Activated CD8-positive, alpha-beta T cell treated with anti-CD3 and anti-CD28 coated beads, Interleukin-2, amount 10 ng/mL, durations not matched to agents 7 days and 5 days (primary cell): ENCODE data around the gene VWA5B1. TPM values are rescaled to one million over a fixed set of nuclear protein-coding genes. Genes with fewer than 3 reads are reported as not detected.

Experiments used
- ATAC-seq: fragments of 150-1000 bp; cut with Tn5 transposase; one replicate; pipeline ENCODE4 v1.10.0; 2021; ENCODE audit warnings: moderate library complexity
- CTCF ChIA-PET: fragments of 350-600 bp; sonication (Branson Sonifier 250); formaldehyde crosslinking; loops from one replicate; lab custom pipeline; 2021; ENCODE audit warnings: antibody characterized with exemption; lab: Charles Lee
- POLR2A ChIA-PET: fragments of 350-600 bp; sonication (Branson Sonifier 250); formaldehyde crosslinking; loops from one replicate; lab custom pipeline; 2021; ENCODE audit warnings: antibody characterized with exemption; lab: Charles Lee
- DNase-seq: peaks from one replicate; pipeline ENCODE4 v3.0.0-alpha.2; 2020
- H3K27ac Mint-ChIP-seq: one replicate; pipeline ENCODE4 v1.8.0; 2021; ENCODE audit warnings: mild to moderate bottlenecking, mixed read lengths
- H3K27me3 Mint-ChIP-seq: one replicate; pipeline ENCODE4 v1.8.0; 2021; ENCODE audit warnings: low read depth, mixed read lengths
- H3K36me3 Mint-ChIP-seq: one replicate; pipeline ENCODE4 v1.8.0; 2021; ENCODE audit warnings: low read depth, mixed read lengths
- H3K4me1 Mint-ChIP-seq: one replicate; pipeline ENCODE4 v1.8.0; 2021; ENCODE audit warnings: low read depth, mixed read lengths
- H3K4me3 Mint-ChIP-seq: one replicate; pipeline ENCODE4 v1.8.0; 2021; ENCODE audit warnings: mild to moderate bottlenecking, mixed read lengths
- H3K9me3 Mint-ChIP-seq: one replicate; pipeline ENCODE4 v1.8.0; 2022; ENCODE audit warnings: mixed read lengths; ENCODE audit not compliant: insufficient read depth
- total RNA-seq, 2 experiments: library from RNA; stranded (reverse); gene quantifications; one replicate each; pipeline ENCODE4 v1.2.3, GENCODE V29; 2021

Gene VWA5B1
- total RNA-seq, 2 experiments from 2014 or later, result not detected

- ChIA-PET POLR2A (no interaction called here), CTCF (no interaction called here)
- H3K27ac Mint-ChIP-seq, result no peak overlapping the region
- DNase-seq, result no peak
- ATAC-seq, result no peak
- no peak overlapping the region for H3K4me3 Mint-ChIP-seq
- no peaks in the 10 kb centered on the region for H3K4me1 Mint-ChIP-seq
- H3K36me3 Mint-ChIP-seq, result no peaks in the 10 kb centered on the region
- peaks cover 7% of the 10 kb centered on the region for H3K9me3 Mint-ChIP-seq
- peaks cover 29% of the 10 kb centered on the region for H3K27me3 Mint-ChIP-seq
Observed at GRCh38 chr1:20343938-20344302, 53.2 kb downstream of the VWA5B1 start.

DNA sequence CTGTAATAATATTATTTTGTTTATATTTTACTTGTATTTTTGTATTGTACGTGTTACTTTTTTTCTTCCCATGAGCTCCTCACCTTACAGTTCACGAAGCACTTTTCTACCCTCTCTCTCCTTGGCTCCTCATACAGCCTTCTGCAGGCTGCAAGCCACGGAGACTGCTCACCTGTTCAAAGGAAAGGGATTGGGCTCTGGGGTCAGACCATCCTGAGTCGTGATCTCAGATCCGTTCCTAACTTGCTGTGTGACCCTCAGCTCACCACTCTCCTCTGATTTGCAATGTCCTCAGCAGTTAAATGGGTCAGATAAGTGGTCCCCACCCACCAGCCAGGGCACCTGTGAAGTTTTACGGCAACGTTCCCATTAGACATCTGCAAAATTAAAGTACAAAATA, 54.1 kb downstream of the VWA5B1 start:
- Mint-ChIP-seq H3K4me1 (no peaks in the 10 kb centered on the region), H3K9me3 (peaks cover 7% of the 10 kb centered on the region), H3K27me3 (peaks cover 29% of the 10 kb centered on the region), H3K36me3 (no peaks in the 10 kb centered on the region), H3K27ac (no peak overlapping the region), H3K4me3 (no peak overlapping the region)
- CTCF ChIA-PET, result no interaction called here
- POLR2A ChIA-PET, result no interaction called here
- DNase-seq, result no peak
- ATAC-seq, result no peak

GRCh38 chr1:20345419-20345818, 54.7 kb downstream of the VWA5B1 start:
- H3K4me1 Mint-ChIP-seq, result no peaks in the 10 kb centered on the region
- ATAC-seq (no peak), DNase-seq (no peak)
- H3K27me3 Mint-ChIP-seq, result peaks cover 29% of the 10 kb centered on the region
- no peaks in the 10 kb centered on the region for H3K36me3 Mint-ChIP-seq
- ChIA-PET CTCF (interaction anchor here (0.6 to 2.9 kb wide), 2 partner anchors 16 to 1556 kb away, joined by 3 to 10 read pairs; no protein-coding TSS in a partner anchor), POLR2A (no interaction called here)
- peaks cover 7% of the 10 kb centered on the region for H3K9me3 Mint-ChIP-seq
- no peak overlapping the region for H3K4me3 Mint-ChIP-seq
- H3K27ac Mint-ChIP-seq, result no peak overlapping the region

DNA sequence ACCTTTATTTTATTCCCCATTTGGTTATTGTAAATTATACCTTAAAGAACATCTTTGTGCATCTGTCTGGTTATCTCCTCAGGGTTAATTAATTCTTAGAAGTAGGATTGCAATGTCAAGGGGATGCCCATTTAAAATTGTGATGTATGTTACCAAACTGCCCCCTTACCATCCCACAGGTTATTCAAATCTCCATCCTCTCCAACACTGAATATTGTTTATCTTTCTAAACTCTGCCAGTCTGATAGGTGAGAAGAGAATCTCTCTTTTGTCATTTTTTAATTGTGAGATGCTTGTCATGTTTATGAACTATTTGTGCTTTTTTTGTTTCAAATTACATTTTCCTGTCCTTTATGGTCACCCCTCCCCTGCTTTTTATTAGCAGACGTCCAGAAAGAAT, 55.8 kb downstream of the VWA5B1 start:
- no peaks in the 10 kb centered on the region for H3K4me1 Mint-ChIP-seq
- H3K27ac Mint-ChIP-seq, result no peak overlapping the region
- DNase-seq (no peak), ATAC-seq (no peak)
- ChIA-PET POLR2A (no interaction called here), CTCF (interaction anchor here (2.9 kb wide), 1 partner anchor 15 kb away, joined by 10 read pairs; no protein-coding TSS in a partner anchor)
- H3K9me3 Mint-ChIP-seq, result peaks cover 7% of the 10 kb centered on the region
- peaks cover 25% of the 10 kb centered on the region for H3K27me3 Mint-ChIP-seq
- no peak overlapping the region for H3K4me3 Mint-ChIP-seq
- H3K36me3 Mint-ChIP-seq, result no peaks in the 10 kb centered on the region

- H3K36me3 Mint-ChIP-seq, result no peaks in the 10 kb centered on the region
- H3K9me3 Mint-ChIP-seq, result peaks cover 7% of the 10 kb centered on the region
- no peak overlapping the region for H3K4me3 Mint-ChIP-seq
- no peak for DNase-seq
- ChIA-PET POLR2A (no interaction called here), CTCF (interaction anchor here (2.9 kb wide), 1 partner anchor 13 kb away, joined by 10 read pairs; no protein-coding TSS in a partner anchor)
- no peak for ATAC-seq
- H3K27me3 Mint-ChIP-seq, result peaks cover 19% of the 10 kb centered on the region
- H3K27ac Mint-ChIP-seq, result no peak overlapping the region
- H3K4me1 Mint-ChIP-seq, result no peaks in the 10 kb centered on the region
Observed at GRCh38 chr1:20347699-20348098, 57.0 kb downstream of the VWA5B1 start.

DNA sequence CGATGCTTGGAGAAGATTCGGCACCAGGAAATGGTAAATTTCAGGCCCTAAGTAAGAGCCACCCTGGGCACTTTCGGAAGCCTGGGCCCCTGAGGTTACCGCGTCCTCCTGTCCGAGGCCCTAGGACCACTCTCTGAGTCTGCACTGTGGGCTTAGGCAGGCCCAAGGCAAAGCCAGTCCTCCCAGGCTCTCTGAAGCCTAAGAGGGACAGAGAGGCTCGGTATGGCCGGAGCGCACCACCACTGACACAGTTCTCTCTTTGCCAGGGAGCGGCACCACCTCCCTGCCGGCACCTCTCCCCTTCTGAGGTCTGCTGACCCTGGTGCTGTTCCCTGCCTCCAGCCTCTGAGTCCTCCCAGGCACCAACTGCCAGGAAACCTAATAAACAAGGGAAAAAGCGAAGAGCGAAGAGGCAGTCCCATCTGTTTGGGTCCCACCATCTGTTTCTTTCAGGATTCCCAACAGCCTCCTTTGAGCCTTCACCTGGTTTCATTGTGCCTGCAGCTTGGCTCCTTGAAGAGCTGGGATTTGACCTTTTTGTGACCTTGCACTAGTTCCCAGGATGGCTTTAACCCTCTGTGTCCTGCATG, 57.7 kb downstream of the VWA5B1 start:
- ChIA-PET CTCF (interaction anchor here (1.3 to 2.9 kb wide), 2 partner anchors 13 to 14 kb away, joined by 5 to 10 read pairs; no protein-coding TSS in a partner anchor), POLR2A (no interaction called here)
- Mint-ChIP-seq H3K4me3 (no peak overlapping the region), H3K9me3 (peaks cover 7% of the 10 kb centered on the region), H3K4me1 (no peaks in the 10 kb centered on the region), H3K27me3 (peaks cover 17% of the 10 kb centered on the region), H3K27ac (no peak overlapping the region), H3K36me3 (no peaks in the 10 kb centered on the region)
- ATAC-seq (no peak), DNase-seq (no peak)

DNA sequence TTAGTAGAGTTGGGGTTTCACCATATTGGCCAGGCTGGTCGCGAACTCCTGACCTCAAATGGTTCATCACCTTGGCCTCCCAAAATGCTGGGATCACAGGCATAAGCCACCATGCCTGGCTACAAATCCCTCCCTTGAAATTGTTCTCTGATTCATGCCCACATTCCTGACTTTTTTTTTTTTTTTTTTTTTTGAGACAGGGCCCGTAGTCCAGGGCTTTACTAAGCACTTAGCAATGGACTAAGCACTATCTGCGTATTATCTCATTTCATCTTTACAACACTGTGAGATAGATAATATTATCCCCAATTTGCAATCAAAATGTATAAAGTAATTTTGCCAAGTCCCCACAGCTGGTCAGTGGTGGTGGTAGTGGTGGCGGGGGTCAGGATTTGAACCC, 58.9 kb downstream of the VWA5B1 start:
- Mint-ChIP-seq H3K9me3 (peaks cover 7% of the 10 kb centered on the region), H3K27me3 (peaks cover 9% of the 10 kb centered on the region), H3K4me3 (no peak overlapping the region), H3K36me3 (no peaks in the 10 kb centered on the region), H3K27ac (no peak overlapping the region), H3K4me1 (no peaks in the 10 kb centered on the region)
- DNase-seq (no peak), ATAC-seq (no peak)
- ChIA-PET POLR2A (no interaction called here), CTCF (interaction anchor here (1.3 kb wide), 1 partner anchor 12 kb away, joined by 5 read pairs; no protein-coding TSS in a partner anchor)

DNA sequence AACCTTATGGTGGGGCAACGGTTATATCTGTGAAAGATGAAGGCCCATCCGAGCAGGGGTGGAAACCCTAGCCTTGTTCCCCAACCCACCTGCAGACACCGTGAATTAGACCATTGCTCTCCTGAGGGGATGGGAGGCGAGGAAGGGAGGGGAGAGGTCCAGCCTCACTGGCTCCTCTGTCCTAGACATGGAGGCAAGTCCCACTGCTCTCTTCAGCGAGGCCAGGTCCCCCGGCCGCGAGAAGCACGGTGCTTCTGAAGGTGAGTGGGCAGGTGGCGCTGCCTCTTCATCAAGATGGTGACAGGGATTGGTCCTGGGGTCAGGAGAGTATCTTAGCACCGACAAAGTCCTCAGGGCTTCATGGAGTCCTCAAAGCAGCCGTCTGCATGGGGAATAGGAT, 59.3 kb downstream of the VWA5B1 start:
- Mint-ChIP-seq H3K36me3 (no peaks in the 10 kb centered on the region), H3K27me3 (peaks cover 5% of the 10 kb centered on the region), H3K4me1 (no peaks in the 10 kb centered on the region), H3K27ac (no peak overlapping the region), H3K9me3 (peaks cover 7% of the 10 kb centered on the region), H3K4me3 (no peak overlapping the region)
- ATAC-seq (no peak), DNase-seq (no peak)
- ChIA-PET CTCF (no interaction called here), POLR2A (no interaction called here)

- no peaks in the 10 kb centered on the region for H3K4me1 Mint-ChIP-seq
- ChIA-PET CTCF (no interaction called here), POLR2A (no interaction called here)
- no peak for DNase-seq
- peaks cover 7% of the 10 kb centered on the region for H3K9me3 Mint-ChIP-seq
- H3K36me3 Mint-ChIP-seq, result no peaks in the 10 kb centered on the region
- peaks cover 5% of the 10 kb centered on the region for H3K27me3 Mint-ChIP-seq
- ATAC-seq, result no peak
- no peak overlapping the region for H3K27ac Mint-ChIP-seq
- H3K4me3 Mint-ChIP-seq, result no peak overlapping the region
Observed at GRCh38 chr1:20350421-20350820, 59.7 kb downstream of the VWA5B1 start.

- ChIA-PET CTCF (interaction anchor here (0.9 kb wide), 1 partner anchor 10 kb away, joined by 5 read pairs; no protein-coding TSS in a partner anchor), POLR2A (no interaction called here)
- Mint-ChIP-seq H3K36me3 (no peaks in the 10 kb centered on the region), H3K4me3 (no peak overlapping the region), H3K27me3 (peaks cover 3% of the 10 kb centered on the region), H3K9me3 (no peaks in the 10 kb centered on the region), H3K27ac (no peak overlapping the region), H3K4me1 (no peaks in the 10 kb centered on the region)
- DNase-seq (no peak), ATAC-seq (no peak)
Observed at GRCh38 chr1:20351911-20352701, 61.4 kb downstream of the VWA5B1 start.

- POLR2A ChIA-PET, result interaction anchor here (0.6 kb wide), 1 partner anchor 141 kb away, joined by 3 read pairs; no protein-coding TSS in a partner anchor
- no peak for DNase-seq
- no peak overlapping the region for H3K27ac Mint-ChIP-seq
- no peak overlapping the region for H3K4me3 Mint-ChIP-seq
- H3K36me3 Mint-ChIP-seq, result no peaks in the 10 kb centered on the region
- no peak for ATAC-seq
- H3K9me3 Mint-ChIP-seq, result no peaks in the 10 kb centered on the region
- H3K27me3 Mint-ChIP-seq, result peaks cover 8% of the 10 kb centered on the region
- H3K4me1 Mint-ChIP-seq, result no peaks in the 10 kb centered on the region
- CTCF ChIA-PET, result no interaction called here
Observed at GRCh38 chr1:20353836-20354235, 63.2 kb downstream of the VWA5B1 start.

DNA sequence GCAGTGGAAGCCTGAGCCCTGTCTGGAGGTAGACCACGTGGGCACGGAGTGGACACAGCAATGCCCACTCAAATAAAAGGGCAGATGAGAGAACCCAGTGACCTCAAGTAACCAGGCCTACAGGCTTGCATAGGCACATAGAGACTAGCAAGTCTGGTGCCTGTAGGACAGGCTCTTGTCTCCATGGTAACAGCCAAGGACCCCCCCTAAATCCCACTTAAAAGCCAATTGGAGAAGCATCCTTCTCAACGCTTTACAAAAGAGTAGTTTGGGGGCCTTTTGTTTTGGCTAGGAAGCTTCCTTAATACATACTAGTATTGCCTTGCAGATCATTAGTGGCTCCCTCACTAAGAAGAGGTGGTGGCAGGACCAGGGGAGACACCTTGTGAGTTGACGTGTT, 63.9 kb downstream of the VWA5B1 start:
- Mint-ChIP-seq H3K4me1 (peaks cover 4% of the 10 kb centered on the region), H3K9me3 (no peaks in the 10 kb centered on the region), H3K4me3 (no peak overlapping the region), H3K36me3 (no peaks in the 10 kb centered on the region), H3K27me3 (peaks cover 13% of the 10 kb centered on the region), H3K27ac (no peak overlapping the region)
- ATAC-seq (no peak), DNase-seq (no peak)
- ChIA-PET POLR2A (no interaction called here), CTCF (no interaction called here)
